Endothelial cell of umbilical vein (primary cell): ENCODE data around the gene SLC44A1. TPM values are rescaled to one million over a fixed set of nuclear protein-coding genes. Genes with fewer than 3 reads are reported as not detected.

Experiments used
- BruUV-seq: library from RNA; stranded (reverse); fragments of 400-500 nt; replicated peaks from 2 replicates; lab custom pipeline; 2021; lab: Mats Ljungman, UMichigan
- CTCF ChIA-PET: fragments of 300-600, 350-600 bp; sonication (Branson Sonifier 250); formaldehyde crosslinking; loops from one replicate; lab custom pipeline; 2021; ENCODE audit warnings: antibody characterized with exemption, inconsistent platforms; lab: Charles Lee
- POLR2A ChIA-PET: fragments of 300-600, 350-600 bp; sonication (Branson Sonifier 250); formaldehyde crosslinking; loops from one replicate; lab custom pipeline; 2021; ENCODE audit warnings: antibody characterized with exemption, inconsistent platforms; lab: Charles Lee
- DNase-seq: peaks from one replicate; pipeline ENCODE4 v3.0.0-alpha.2; 2011; ENCODE audit warnings: low read depth, low spot score
- FAIRE-seq: peaks from 2 replicates; lab custom pipeline; 2011; peaks lifted over from hg19 to GRCh38; lab: Jason Lieb, UNC
- H2AFZ ChIP-seq: 2 replicates; pipeline ENCODE4 v1.6.0; 2012; ENCODE audit warnings: low read depth, low read length, control low read depth, inconsistent platforms
- H3K27ac ChIP-seq: 2 replicates; pipeline ENCODE4 v1.5.1; 2011; ENCODE audit warnings: low read depth, mild to moderate bottlenecking, control low read depth, low read length, moderate library complexity; ENCODE audit not compliant: insufficient read depth
- H3K27me3 ChIP-seq, 2 experiments: 2 replicates each; pipeline versions ENCODE4 v1.6.0 to v1.6.1; 2011; ENCODE audit warnings: low read length in 2 of 2, mixed read lengths in 1 of 2; ENCODE audit not compliant: control insufficient read depth in 2 of 2, insufficient read depth in 2 of 2
- H3K36me3 ChIP-seq, 2 experiments: 2 replicates in 1 of 2; 3 replicates in 1 of 2; pipeline ENCODE4 v1.5.1; 2011; ENCODE audit warnings: low read length in 2 of 2, mild to moderate bottlenecking in 1 of 2, moderate library complexity in 1 of 2; ENCODE audit not compliant: control insufficient read depth in 2 of 2, insufficient read depth in 2 of 2; ENCODE audit errors: extremely low read depth in 1 of 2
- H3K4me1 ChIP-seq: 3 replicates; pipeline ENCODE4 v1.5.1; 2011; ENCODE audit warnings: mild to moderate bottlenecking, low read length; ENCODE audit not compliant: control insufficient read depth, insufficient read depth; ENCODE audit errors: extremely low read depth
- H3K4me2 ChIP-seq: 2 replicates; pipeline ENCODE4 v1.6.1; 2011; ENCODE audit warnings: low read length, control low read depth, mixed read lengths; ENCODE audit not compliant: insufficient read depth
- H3K4me3 ChIP-seq, 3 experiments: fragments of 200-600 bp in 1 of 3; sonication (generic), shearing (Covaris generic) in 1 of 3; replicated peaks in 1 of 3; 2 replicates each; pipeline ENCODE4 v1.5.1; 2011 to 2016; ENCODE audit warnings: control low read depth in 3 of 3, low read length in 3 of 3, mild to moderate bottlenecking in 2 of 3, inconsistent platforms in 1 of 3, low read depth in 1 of 3, moderate library complexity in 1 of 3; ENCODE audit not compliant: insufficient read depth in 1 of 3
- H3K79me2 ChIP-seq: 2 replicates; pipeline ENCODE4 v1.6.0; 2012; ENCODE audit warnings: low read length, inconsistent platforms; ENCODE audit not compliant: control insufficient read depth, insufficient read depth
- H3K9ac ChIP-seq: replicated peaks from 2 replicates; pipeline ENCODE3; 2011; ENCODE audit warnings: low read length, control low read depth; ENCODE audit not compliant: insufficient read depth; ENCODE audit errors: extremely low read depth
- H3K9me1 ChIP-seq: replicated peaks from 3 replicates; pipeline ENCODE4 v1.6.0; 2011; ENCODE audit warnings: mild to moderate bottlenecking, low read length; ENCODE audit not compliant: control insufficient read depth, insufficient read depth; ENCODE audit errors: extremely low read depth
- H3K9me3 ChIP-seq: replicated peaks from 2 replicates; pipeline ENCODE4 v1.5.1; 2012; ENCODE audit warnings: low read length, inconsistent platforms; ENCODE audit not compliant: control insufficient read depth, insufficient read depth
- H4K20me1 ChIP-seq: replicated peaks from 2 replicates; pipeline ENCODE3; 2011; ENCODE audit warnings: mild to moderate bottlenecking, low read length; ENCODE audit not compliant: control insufficient read depth, insufficient read depth; ENCODE audit errors: extremely low read depth
- CTCF ChIP-seq, 2 donors: IDR thresholded peaks; 1 replicate in 1 of 2; 2 replicates in 1 of 2; pipeline ENCODE4 v1.5.1; 2011; ENCODE audit warnings: low read length in 2 of 2, mild to moderate bottlenecking in 2 of 2, moderate library complexity in 2 of 2, control low read depth in 1 of 2, inconsistent platforms in 1 of 2, low read depth in 1 of 2; ENCODE audit not compliant: insufficient read depth in 1 of 2; ENCODE audit errors: extremely low read depth in 1 of 2
- EZH2 ChIP-seq: IDR thresholded peaks from 2 replicates; pipeline ENCODE4 v1.6.1; 2012; ENCODE audit warnings: borderline replicate concordance, low read depth, mild to moderate bottlenecking, moderate library complexity, low read length, inconsistent platforms; ENCODE audit not compliant: severe bottlenecking
- FOS ChIP-seq: IDR thresholded peaks from 2 replicates; pipeline ENCODE4 v1.6.1; 2011; ENCODE audit warnings: mild to moderate bottlenecking, low read length, moderate library complexity, borderline replicate concordance; ENCODE audit not compliant: insufficient read depth
- GATA2 ChIP-seq: IDR thresholded peaks from 2 replicates; pipeline ENCODE4 v1.7.0; 2011; ENCODE audit warnings: low read depth, mild to moderate bottlenecking, moderate library complexity, mixed read lengths, low read length; ENCODE audit not compliant: insufficient read length, insufficient read depth
- JUN ChIP-seq: IDR thresholded peaks from 2 replicates; pipeline ENCODE4 v1.6.1; 2011; ENCODE audit warnings: borderline replicate concordance, low read depth; ENCODE audit not compliant: insufficient read length, insufficient read depth
- MAX ChIP-seq: IDR thresholded peaks from 2 replicates; pipeline ENCODE4 v1.6.1; 2011; ENCODE audit not compliant: insufficient read depth, insufficient read length
- MYC ChIP-seq: IDR thresholded peaks from one replicate; pipeline ENCODE4 v1.6.1; 2011; ENCODE audit warnings: mild to moderate bottlenecking, low read depth, low read length
- POLR2A ChIP-seq: IDR thresholded peaks from 2 replicates; pipeline ENCODE4 v1.6.1; 2012; ENCODE audit warnings: low read depth, mild to moderate bottlenecking, control low read depth, low read length
- POLR2AphosphoS5 ChIP-seq: IDR thresholded peaks from 2 replicates; pipeline ENCODE4 v1.6.1; 2012; ENCODE audit warnings: low read depth, mild to moderate bottlenecking, control low read depth, low read length, moderate library complexity; ENCODE audit not compliant: insufficient read depth
- dilution Hi-C: fragments of 300-500 bp; cut with MboI; formaldehyde crosslinking; loops from one replicate; pipeline ENCODE4 v1.15.0; 2019; ENCODE audit warnings: low sequenced_read_pairs; ENCODE audit not compliant: extremely low pct_ligation_motif_present
- intact Hi-C: fragments of 100-400 bp; cut with micrococcal nuclease; formaldehyde crosslinking; loops from one replicate; pipeline ENCODE4 v1.10.0; 2022
- polyA plus RNA-seq, 4 experiments: library from polyadenylated mRNA; depleted of rRNA in 3 of 4; stranded (reverse) in 3 of 4; unstranded in 1 of 4; fragments of >200 nt; gene quantifications; 2 replicates each; pipeline versions ENCODE4 v1.2.1 to v1.2.3, GENCODE V29; 2011 to 2012; ENCODE audit warnings: missing spikeins in 1 of 4
- total RNA-seq: library from RNA; stranded (reverse); gene quantifications from 2 replicates; pipeline ENCODE4 v1.2.3, GENCODE V29; 2021

The SLC44A1 gene
- total and polyA plus RNA-seq, 2 donors (not counting 3 experiments of a cell fraction or from before 2014, with no cell fraction given): 16.1 to 37.7 TPM

GRCh38 chr9:105220451-105220850 lies 24.0 kb upstream of the SLC44A1 start:
- DNase-seq (no peak), FAIRE-seq (no peak)
- Histone ChIP-seq H4K20me1 (no peaks in the 10 kb centered on the region), H3K79me2 (no peaks in the 10 kb centered on the region), H3K9ac (no peak overlapping the region), H2AFZ (no peak overlapping the region), H3K4me1 (no peaks in the 10 kb centered on the region), H3K36me3 (no peaks in the 10 kb centered on the region), H3K9me3 (no peaks in the 10 kb centered on the region), H3K4me3 (no peak overlapping the region), H3K27me3 (no peaks in the 10 kb centered on the region), H3K9me1 (no peaks in the 10 kb centered on the region), H3K27ac (no peak overlapping the region), H3K4me2 (no peak overlapping the region)
- BruUV-seq: no TSS peak
- ChIA-PET POLR2A (no interaction called here), CTCF (interaction anchor here (1.1 to 2.0 kb wide), 2 partner anchors 16 to 18 kb away, joined by 3 to 7 read pairs; no protein-coding TSS in a partner anchor)
- dilution Hi-C loops (no loop called here), intact Hi-C loops (no loop called here)
- TF ChIP-seq POLR2A (no peak), JUN (no peak), POLR2AphosphoS5 (no peak), MYC (no peak), EZH2 (no peak), MAX (no peak), GATA2 (no peak), FOS (no peak), CTCF (IDR thresholded peaks at IDR 0.05; ENCODE audit: extremely low read depth in 1 of 2, insufficient read depth in 1 of 2, low read depth in 1 of 2, low read length in 2 of 2) (no peak)
